K562 (cell line): ENCODE data around the gene TMEM114. TPM values are rescaled to one million over a fixed set of nuclear protein-coding genes. Genes with fewer than 3 reads are reported as not detected.
A peak's percentile ranks its signal among the peaks of the same experiment; 100 is the strongest.

Experiments
- ATAC-seq: fragments of 200-7000 bp; cut with Tn5 transposase; 3 replicates; pipeline ENCODE4 v1.9.1; 2020; ENCODE audit warnings: moderate library complexity
- BruUV-seq: library from RNA; stranded (reverse); fragments of 400-500 nt; replicated peaks from 2 replicates; lab custom pipeline; 2021; lab: Mats Ljungman, UMichigan
- CTCF ChIA-PET: fragments of 300-600 bp; formaldehyde crosslinking; extraction: SDS; loops from one replicate; lab custom pipeline; 2021; ENCODE audit warnings: low intra/inter-chr PET ratio; lab: Yijun Ruan, JAX
- POLR2A ChIA-PET: fragments of 300-600, 350-650 bp; sonication (Branson Sonifier 250); formaldehyde crosslinking; extraction: SDS; loops from one replicate; lab custom pipeline; 2021; ENCODE audit warnings: antibody characterized with exemption, inconsistent platforms; lab: Yijun Ruan, JAX
- DNase-seq, 4 experiments: peaks; one replicate each; pipeline versions ENCODE4 v3.0.0 to v3.0.0-alpha.2; 2011 to 2018; ENCODE audit warnings: low spot score in 3 of 4, mixed read lengths in 3 of 4; ENCODE audit errors: extremely low read depth in 1 of 4
- FAIRE-seq: peaks from 2 replicates; lab custom pipeline; 2011; peaks lifted over from hg19 to GRCh38; lab: Jason Lieb, UNC
- H2AFZ ChIP-seq: 2 replicates; pipeline ENCODE4 v1.6.0; 2011; ENCODE audit warnings: low read depth, low read length, control low read depth, inconsistent platforms
- H3K27ac ChIP-seq: fragments of 200-600 bp; 3 replicates; pipeline ENCODE4 v1.8.0; 2011; ENCODE audit warnings: low read depth, mild to moderate bottlenecking, control low read depth, inconsistent platforms, low read length, moderate library complexity, mixed read lengths; ENCODE audit errors: extremely low read depth
- H3K27me3 ChIP-seq, 2 experiments: fragments of 300-600 bp in 1 of 2; 2 replicates in 1 of 2; 3 replicates in 1 of 2; pipeline versions ENCODE4 v1.6.0 to v1.8.0; 2011; ENCODE audit warnings: inconsistent platforms in 2 of 2, low read length in 2 of 2, mild to moderate bottlenecking in 1 of 2, mixed read lengths in 1 of 2, moderate library complexity in 1 of 2; ENCODE audit not compliant: control insufficient read depth in 2 of 2, insufficient read depth in 2 of 2
- H3K36me3 ChIP-seq: fragments of 300-600 bp; 3 replicates; pipeline ENCODE4 v1.8.0; 2011; ENCODE audit warnings: mild to moderate bottlenecking, low read length, inconsistent platforms; ENCODE audit not compliant: control insufficient read depth, insufficient read depth
- H3K4me1 ChIP-seq, 2 experiments: fragments of 200-600 bp in 1 of 2; replicated peaks in 1 of 2; 2 replicates in 1 of 2; 3 replicates in 1 of 2; pipeline versions ENCODE4 v1.5.1 to v1.8.0; 2011; ENCODE audit warnings: inconsistent platforms in 2 of 2, low read length in 2 of 2, mild to moderate bottlenecking in 1 of 2, mixed read lengths in 1 of 2, moderate library complexity in 1 of 2; ENCODE audit not compliant: control insufficient read depth in 2 of 2, insufficient read depth in 2 of 2
- H3K4me2 ChIP-seq: 2 replicates; pipeline ENCODE4 v1.6.1; 2011; ENCODE audit warnings: low read length, control low read depth, inconsistent platforms, mixed read lengths; ENCODE audit not compliant: insufficient read depth
- H3K4me3 ChIP-seq: fragments of 200-600 bp; sonication (generic), shearing (Covaris generic); 2 replicates; pipeline ENCODE4 v1.5.1; 2016; ENCODE audit warnings: control low read depth, inconsistent platforms
- H3K79me2 ChIP-seq: fragments of 200-600 bp; 3 replicates; pipeline ENCODE4 v1.8.0; 2011; ENCODE audit warnings: low read length, inconsistent platforms; ENCODE audit not compliant: control insufficient read depth, insufficient read depth
- H3K9ac ChIP-seq, 2 experiments: 2 replicates each; pipeline versions ENCODE4 v1.6.0 to v1.6.1; 2011; ENCODE audit warnings: low read depth in 2 of 2, low read length in 2 of 2, control low read depth in 1 of 2, inconsistent platforms in 1 of 2, mild to moderate bottlenecking in 1 of 2, mixed read lengths in 1 of 2; ENCODE audit not compliant: insufficient read depth in 1 of 2
- H3K9me1 ChIP-seq: one replicate; pipeline ENCODE4 v1.6.0; 2011; ENCODE audit warnings: inconsistent platforms, mild to moderate bottlenecking, low read length, moderate library complexity; ENCODE audit not compliant: control insufficient read depth, insufficient read depth
- H3K9me3 ChIP-seq: replicated peaks from 2 replicates; pipeline ENCODE4 v1.5.1; 2011; ENCODE audit warnings: low read depth, low read length, inconsistent platforms; ENCODE audit not compliant: control insufficient read depth, insufficient read depth
- H4K20me1 ChIP-seq: replicated peaks from 2 replicates; pipeline ENCODE4 v1.6.1; 2011; ENCODE audit warnings: low read length, inconsistent platforms, mixed read lengths; ENCODE audit not compliant: control insufficient read depth, insufficient read depth
- BCOR ChIP-seq: fragments of 450-650 bp; IDR thresholded peaks from 2 replicates; pipeline ENCODE4 v1.6.1; 2016
- RBM25 ChIP-seq: fragments of 200-400 bp; formaldehyde crosslinking; IDR thresholded peaks from 2 replicates; pipeline ENCODE4 v1.6.1; 2018; ENCODE audit warnings: low read length, low read depth, moderate library complexity; ENCODE audit not compliant: severe bottlenecking
- WGBS: fragments of 100-300 bp; shearing (Covaris generic); methylation state at CpG from one replicate; pipeline ENCODE4 v1.1.6; 2016; ENCODE audit warnings: low coverage, mixed read lengths; ENCODE audit not compliant: insufficient coverage; ENCODE audit errors: missing lambda C conversion rate; 5-methylcytosine and 5-hydroxymethylcytosine counted together
- in situ Hi-C: fragments of 300-500 bp; cut with MboI; formaldehyde crosslinking; loops from 4 replicates; pipeline ENCODE4 v1.15.0; 2018; ENCODE audit warnings: inconsistent platforms, mixed read lengths
- intact Hi-C: fragments of 100-400 bp; cut with micrococcal nuclease; formaldehyde crosslinking; loops from 2 replicates; pipeline ENCODE4 v1.14.2; 2022
- polyA plus RNA-seq, 8 experiments: library from polyadenylated mRNA; depleted of rRNA in 4 of 8; stranded (reverse) in 5 of 8; unstranded in 3 of 8; fragments of >200 nt; fragmentation: Nextera tagmentation in 2 of 8; fragmentation: Illumina TruSeq in 1 of 8; extraction: Ambion mirVana in 2 of 8; extraction: Trizol in 1 of 8; gene quantifications; 2 replicates each; pipeline versions ENCODE4 v1.2.1 to v1.2.3, GENCODE V29; 2011 to 2014; ENCODE audit warnings: inconsistent platforms in 1 of 8, missing spikeins in 1 of 8
- total RNA-seq, 7 experiments: library from RNA; depleted of rRNA in 6 of 7; stranded (reverse); fragments of >200 nt in 6 of 7; fragmentation: Illumina TruSeq in 2 of 7; extraction: Trizol in 2 of 7; gene quantifications; 2 replicates each; pipeline versions ENCODE4 v1.2.1 to v1.2.3, GENCODE V29; 2011 to 2021; ENCODE audit warnings: low replicate concordance in 1 of 7
- TF ChIP-seq, protein P1 (sequence below): fragments of 450-650 bp; IDR thresholded peaks from 2 replicates; pipeline ENCODE4 v1.6.1; 2017; ENCODE audit warnings: antibody characterized with exemption

The TMEM114 gene
- total and polyA plus RNA-seq, 9 of the 15 experiments (the other 6 are each of a cell fraction or from before 2014, with no cell fraction given): not detected

- FAIRE-seq: no peak
- no peak for DNase-seq
- no peak overlapping the region for H3K4me2 ChIP-seq
- in situ Hi-C loops: no loop called here
- no peaks in the 10 kb centered on the region for H3K9me1 ChIP-seq
- no peak overlapping the region for H3K9ac ChIP-seq
- TF ChIP-seq, protein P1, sequence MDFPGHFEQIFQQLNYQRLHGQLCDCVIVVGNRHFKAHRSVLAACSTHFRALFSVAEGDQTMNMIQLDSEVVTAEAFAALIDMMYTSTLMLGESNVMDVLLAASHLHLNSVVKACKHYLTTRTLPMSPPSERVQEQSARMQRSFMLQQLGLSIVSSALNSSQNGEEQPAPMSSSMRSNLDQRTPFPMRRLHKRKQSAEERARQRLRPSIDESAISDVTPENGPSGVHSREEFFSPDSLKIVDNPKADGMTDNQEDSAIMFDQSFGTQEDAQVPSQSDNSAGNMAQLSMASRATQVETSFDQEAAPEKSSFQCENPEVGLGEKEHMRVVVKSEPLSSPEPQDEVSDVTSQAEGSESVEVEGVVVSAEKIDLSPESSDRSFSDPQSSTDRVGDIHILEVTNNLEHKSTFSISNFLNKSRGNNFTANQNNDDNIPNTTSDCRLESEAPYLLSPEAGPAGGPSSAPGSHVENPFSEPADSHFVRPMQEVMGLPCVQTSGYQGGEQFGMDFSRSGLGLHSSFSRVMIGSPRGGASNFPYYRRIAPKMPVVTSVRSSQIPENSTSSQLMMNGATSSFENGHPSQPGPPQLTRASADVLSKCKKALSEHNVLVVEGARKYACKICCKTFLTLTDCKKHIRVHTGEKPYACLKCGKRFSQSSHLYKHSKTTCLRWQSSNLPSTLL: no peak
- peak; percentile 53 for TF ChIP-seq RBM25
- TF ChIP-seq BCOR: peak; percentile 38; the same call in 1 of the 2 replicates
- TF ChIP-seq, all 486 proteins: peak for 2
- H3K36me3 ChIP-seq: no peaks in the 10 kb centered on the region
- H2AFZ ChIP-seq: no peak overlapping the region
- H3K79me2 ChIP-seq: no peaks in the 10 kb centered on the region
- intact Hi-C loops: no loop called here
- no peak for ATAC-seq
- POLR2A ChIA-PET: interaction anchor here (0.7 kb wide), 1 partner anchor 680 kb away, joined by 3 read pairs; no protein-coding TSS in a partner anchor
- WGBS: 8% methylated on average over 9 of the region's 9 CpGs
- no peaks in the 10 kb centered on the region for H3K9me3 ChIP-seq
- H3K27ac ChIP-seq: no peak overlapping the region
- H4K20me1 ChIP-seq: 0 out of 2 replicates have a peak, but pooled peaks cover 5% of the 10 kb centered on the region
- CTCF ChIA-PET: no interaction called here
- H3K4me1 ChIP-seq: no peaks in the 10 kb centered on the region; a peak in 1 of 5 replicates
- H3K4me3 ChIP-seq: no peak overlapping the region
- no TSS peak for BruUV-seq
- H3K27me3 ChIP-seq: peaks cover 3 to 26% of the 10 kb centered on the region in 2 experiments; a peak in 4 of 5 replicates
Observed at GRCh38 chr16:8579559-8579958, 10.8 kb downstream of the TMEM114 start.
